Measurements from ENCODE around the gene JTB. TPM values are rescaled to one million over a fixed set of nuclear protein-coding genes. Genes with fewer than 3 reads are reported as not detected.

JTB gene
- total RNA-seq, 1 donor from 2014 or later, result 194 TPM

GRCh38 chr1:153978274-153978909 is 918 bp upstream of the JTB start:
- Histone ChIP-seq H3K27me3 (no peaks in the 10 kb centered on the region), H3K4me1 (peaks cover 19% of the 10 kb centered on the region), H3K27ac (peak overlapping the region; percentile 92), H3K9me3 (no peaks in the 10 kb centered on the region), H3K36me3 (peaks cover 0 to 60% of the 10 kb centered on the region in 2 donors), H3K4me3 (peak overlapping the region; percentile 81 to 93)
- intact Hi-C loops (cut with DNase I), result no loop called here
- no peak for DNase-seq (ENCODE audit: extremely low spot score in 2 of 2)
- TF ChIP-seq POLR2AphosphoS5 (IDR thresholded peaks at IDR 0.05; ENCODE audit: insufficient read depth in 1 of 2, low read depth in 1 of 2) (no peak), POLR2A (IDR thresholded peaks at IDR 0.05) (no peak), CTCF (IDR thresholded peaks at IDR 0.05) (no peak)

- no peaks in the 10 kb centered on the region for H3K27me3 ChIP-seq
- no peak for DNase-seq (ENCODE audit: extremely low spot score in 2 of 2)
- peaks cover 19% of the 10 kb centered on the region for H3K4me1 ChIP-seq
- intact Hi-C loops (cut with DNase I), result no loop called here
- no peaks in the 10 kb centered on the region for H3K9me3 ChIP-seq
- H3K27ac ChIP-seq, result peak overlapping the region; percentile 92
- H3K4me3 ChIP-seq, result peak overlapping the region; percentile 81 to 93
- TF ChIP-seq CTCF (IDR thresholded peaks at IDR 0.05), result no peak
- no peak for TF ChIP-seq POLR2AphosphoS5 (IDR thresholded peaks at IDR 0.05; ENCODE audit: insufficient read depth in 1 of 2, low read depth in 1 of 2)
- TF ChIP-seq POLR2A (IDR thresholded peaks at IDR 0.05), result no peak
- H3K36me3 ChIP-seq, result peaks cover 0 to 45% of the 10 kb centered on the region in 2 donors
Measured at GRCh38 chr1:153976819-153977249, 640 bp downstream of the JTB start.

- intact Hi-C loops (cut with DNase I), result no loop called here
- TF ChIP-seq POLR2AphosphoS5 (IDR thresholded peaks at IDR 0.05; ENCODE audit: insufficient read depth in 1 of 2, low read depth in 1 of 2) (no peak), POLR2A (IDR thresholded peaks at IDR 0.05) (no peak), CTCF (IDR thresholded peaks at IDR 0.05) (no peak)
Measured at GRCh38 chr1:153973525-153973924, 3.9 kb downstream of the JTB start.

GRCh38 chr1:153973071-153973470 is 4.4 kb downstream of the JTB start:
- Histone ChIP-seq H3K27ac (no peak overlapping the region), H3K4me3 (no peak overlapping the region), H3K9me3 (no peaks in the 10 kb centered on the region), H3K27me3 (no peaks in the 10 kb centered on the region), H3K4me1 (peaks cover 30% of the 10 kb centered on the region), H3K36me3 (peaks cover 0 to 28% of the 10 kb centered on the region in 2 donors)
- intact Hi-C loops (cut with DNase I), result no loop called here
- TF ChIP-seq POLR2AphosphoS5 (IDR thresholded peaks at IDR 0.05; ENCODE audit: insufficient read depth in 1 of 2, low read depth in 1 of 2) (no peak), CTCF (IDR thresholded peaks at IDR 0.05) (no peak), POLR2A (IDR thresholded peaks at IDR 0.05) (no peak)
- no peak for DNase-seq (ENCODE audit: extremely low spot score in 2 of 2)

More at GRCh38 chr1:153973525-153973924, 3.9 kb downstream of the JTB start:
- Histone ChIP-seq H3K36me3 (peaks cover 0 to 28% of the 10 kb centered on the region in 2 donors), H3K27me3 (no peaks in the 10 kb centered on the region), H3K27ac (no peak overlapping the region), H3K9me3 (no peaks in the 10 kb centered on the region), H3K4me1 (peaks cover 25% of the 10 kb centered on the region), H3K4me3 (no peak overlapping the region)
- no peak for DNase-seq (ENCODE audit: extremely low spot score in 2 of 2)

GRCh38 chr1:153970346-153970745 is 7.1 kb downstream of the JTB start:
- Histone ChIP-seq H3K4me1 (peaks cover 31% of the 10 kb centered on the region), H3K4me3 (no peak overlapping the region), H3K27ac (no peak overlapping the region), H3K36me3 (peaks cover 0 to 18% of the 10 kb centered on the region in 2 donors), H3K27me3 (no peaks in the 10 kb centered on the region), H3K9me3 (no peaks in the 10 kb centered on the region)
- intact Hi-C loops (cut with DNase I), result no loop called here
- TF ChIP-seq CTCF (IDR thresholded peaks at IDR 0.05), result no peak
- no peak for TF ChIP-seq POLR2AphosphoS5 (IDR thresholded peaks at IDR 0.05; ENCODE audit: insufficient read depth in 1 of 2, low read depth in 1 of 2)
- TF ChIP-seq POLR2A (IDR thresholded peaks at IDR 0.05), result no peak
- DNase-seq (ENCODE audit: extremely low spot score in 2 of 2), result no peak
